ENCODE data around the gene TMEM115.
A peak's percentile ranks its signal among the peaks of the same experiment; 100 is the strongest.

- no peak for TF ChIP-seq CTCF (IDR thresholded peaks at IDR 0.05; ENCODE audit: extremely low read depth in 1 of 2, insufficient read depth in 1 of 2, low read depth in 1 of 2, low read length in 2 of 2)
- peak; percentile 12 for TF ChIP-seq POLR2AphosphoS5 (IDR thresholded peaks at IDR 0.05; ENCODE audit: insufficient read depth, low read depth, low read length)
- TF ChIP-seq EZH2 (IDR thresholded peaks at IDR 0.05; ENCODE audit: borderline replicate concordance, low read depth, low read length, severe bottlenecking), result no peak
- TF ChIP-seq POLR2A (IDR thresholded peaks at IDR 0.05; ENCODE audit: low read depth, low read length), result peak; percentile 59
- no peak for TF ChIP-seq MYC (IDR thresholded peaks at IDR 0.05; ENCODE audit: low read depth, low read length)
- TF ChIP-seq JUN (IDR thresholded peaks at IDR 0.05; ENCODE audit: borderline replicate concordance, insufficient read depth, insufficient read length, low read depth), result no peak
These were observed 37.3 kb downstream of the TMEM115 start for GRCh38 chr3:50322115-50322385.
